ENCODE measurements around the gene SDHA.

DNA sequence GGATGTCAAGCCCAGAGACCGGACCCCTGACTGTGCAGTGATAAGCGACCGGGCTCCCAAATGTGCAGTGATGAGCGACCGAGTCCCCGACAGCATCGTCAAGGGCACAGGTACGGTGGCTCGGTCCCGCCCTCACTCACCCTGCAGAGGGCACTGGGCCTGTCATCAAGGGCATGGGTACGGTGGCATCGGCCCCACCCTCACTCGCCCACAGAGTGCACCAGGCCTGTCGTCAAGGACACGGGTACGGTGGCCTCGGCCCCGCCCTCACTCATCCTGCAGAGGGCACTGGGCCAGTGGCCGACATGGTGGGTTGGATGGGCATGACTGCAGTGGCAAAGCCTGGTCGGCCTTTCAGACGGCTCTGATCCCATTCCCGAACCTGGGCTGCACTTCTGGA is 36.6 kb upstream of the SDHA start:
- TF ChIP-seq, protein P1, sequence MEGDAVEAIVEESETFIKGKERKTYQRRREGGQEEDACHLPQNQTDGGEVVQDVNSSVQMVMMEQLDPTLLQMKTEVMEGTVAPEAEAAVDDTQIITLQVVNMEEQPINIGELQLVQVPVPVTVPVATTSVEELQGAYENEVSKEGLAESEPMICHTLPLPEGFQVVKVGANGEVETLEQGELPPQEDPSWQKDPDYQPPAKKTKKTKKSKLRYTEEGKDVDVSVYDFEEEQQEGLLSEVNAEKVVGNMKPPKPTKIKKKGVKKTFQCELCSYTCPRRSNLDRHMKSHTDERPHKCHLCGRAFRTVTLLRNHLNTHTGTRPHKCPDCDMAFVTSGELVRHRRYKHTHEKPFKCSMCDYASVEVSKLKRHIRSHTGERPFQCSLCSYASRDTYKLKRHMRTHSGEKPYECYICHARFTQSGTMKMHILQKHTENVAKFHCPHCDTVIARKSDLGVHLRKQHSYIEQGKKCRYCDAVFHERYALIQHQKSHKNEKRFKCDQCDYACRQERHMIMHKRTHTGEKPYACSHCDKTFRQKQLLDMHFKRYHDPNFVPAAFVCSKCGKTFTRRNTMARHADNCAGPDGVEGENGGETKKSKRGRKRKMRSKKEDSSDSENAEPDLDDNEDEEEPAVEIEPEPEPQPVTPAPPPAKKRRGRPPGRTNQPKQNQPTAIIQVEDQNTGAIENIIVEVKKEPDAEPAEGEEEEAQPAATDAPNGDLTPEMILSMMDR (IDR thresholded peaks at IDR 0.05): no peak
- TF ChIP-seq POLR2A (IDR thresholded peaks at IDR 0.05; ENCODE audit: low read depth) (no peak), POLR2AphosphoS5 (IDR thresholded peaks at IDR 0.05) (no peak)

All from esophagus muscularis mucosa (tissue), 3 donors.